Neuronal stem cell (in vitro differentiated cells): Measurements from ENCODE around the gene RALGDS.

Experiments
- DNase-seq: peaks from one replicate; pipeline ENCODE4 v3.0.0-alpha.2; 2013; ENCODE audit warnings: low spot score
- H2AFZ ChIP-seq: one replicate; pipeline ENCODE4 v1.6.1; 2013; ENCODE audit warnings: mild to moderate bottlenecking, low read length, inconsistent platforms
- H2AK5ac ChIP-seq: 2 replicates; pipeline ENCODE4 v1.6.1; 2013; ENCODE audit warnings: low read depth, mild to moderate bottlenecking, inconsistent platforms, low read length, moderate library complexity, mixed read lengths
- H2BK120ac ChIP-seq: 2 replicates; pipeline ENCODE4 v1.6.1; 2013; ENCODE audit warnings: low read depth, mild to moderate bottlenecking, inconsistent platforms, low read length, moderate library complexity, mixed read lengths
- H2BK12ac ChIP-seq: one replicate; pipeline ENCODE4 v1.6.1; 2013; ENCODE audit warnings: low read length, inconsistent platforms
- H2BK15ac ChIP-seq: 2 replicates; pipeline ENCODE4 v1.6.1; 2013; ENCODE audit warnings: mild to moderate bottlenecking, low read length, inconsistent platforms, mixed read lengths
- H2BK5ac ChIP-seq: one replicate; pipeline ENCODE4 v1.6.1; 2013; ENCODE audit warnings: inconsistent platforms, mild to moderate bottlenecking, low read length, moderate library complexity
- H3K14ac ChIP-seq: one replicate; pipeline ENCODE4 v1.6.1; 2013; ENCODE audit warnings: low read length, inconsistent platforms
- H3K18ac ChIP-seq: 2 replicates; pipeline ENCODE4 v1.6.1; 2013; ENCODE audit warnings: low read length, inconsistent platforms
- H3K23ac ChIP-seq: 2 replicates; pipeline ENCODE4 v1.6.1; 2013; ENCODE audit warnings: low read depth, mild to moderate bottlenecking, mixed read lengths, low read length, inconsistent platforms; ENCODE audit not compliant: poor library complexity
- H3K27ac ChIP-seq: replicated peaks from 3 replicates; pipeline ENCODE4 v1.5.1; 2013; ENCODE audit warnings: low read length, inconsistent platforms
- H3K27me3 ChIP-seq, 3 experiments: 2 replicates each; pipeline ENCODE4 v1.6.1; 2013; ENCODE audit warnings: low read length in 3 of 3, mild to moderate bottlenecking in 2 of 3, inconsistent platforms in 1 of 3, low read depth in 1 of 3, mixed read lengths in 1 of 3, moderate library complexity in 1 of 3; ENCODE audit not compliant: control insufficient read depth in 3 of 3, insufficient read depth in 3 of 3
- H3K36me3 ChIP-seq, 2 donors: replicated peaks in 1 of 2; 2 replicates each; pipeline ENCODE4 v1.6.1; 2013; ENCODE audit warnings: low read length in 2 of 2; ENCODE audit not compliant: control insufficient read depth in 2 of 2, insufficient read depth in 2 of 2
- H3K4ac ChIP-seq: 2 replicates; pipeline ENCODE4 v1.6.1; 2013; ENCODE audit warnings: inconsistent platforms, mild to moderate bottlenecking, low read length, moderate library complexity
- H3K4me1 ChIP-seq, 2 donors: 1 replicate in 1 of 2; 2 replicates in 1 of 2; pipeline ENCODE4 v1.6.1; 2013; ENCODE audit warnings: low read length in 2 of 2, low read depth in 1 of 2; ENCODE audit not compliant: control insufficient read depth in 2 of 2, insufficient read depth in 1 of 2
- H3K4me2 ChIP-seq: one replicate; pipeline ENCODE4 v1.6.1; 2013; ENCODE audit warnings: mild to moderate bottlenecking, low read length, inconsistent platforms; ENCODE audit not compliant: insufficient read depth, poor library complexity, severe bottlenecking
- H3K4me3 ChIP-seq, 2 donors: 2 replicates each; pipeline ENCODE4 v1.5.1; 2013; ENCODE audit warnings: low read length in 2 of 2, mild to moderate bottlenecking in 2 of 2, inconsistent platforms in 1 of 2, moderate library complexity in 1 of 2
- H3K79me1 ChIP-seq: one replicate; pipeline ENCODE4 v1.6.1; 2013; ENCODE audit warnings: low read depth, mild to moderate bottlenecking, inconsistent platforms, low read length, moderate library complexity
- H3K9ac ChIP-seq: one replicate; pipeline ENCODE4 v1.6.1; 2013; ENCODE audit warnings: mild to moderate bottlenecking, low read depth, low read length, inconsistent platforms; ENCODE audit not compliant: poor library complexity
- H3K9me3 ChIP-seq, 2 donors: replicated peaks in 1 of 2; 2 replicates each; pipeline versions ENCODE3 to v1.6.1; 2013; ENCODE audit warnings: low read length in 2 of 2, mild to moderate bottlenecking in 2 of 2, inconsistent platforms in 1 of 2, low read depth in 1 of 2, mixed read lengths in 1 of 2, moderate library complexity in 1 of 2; ENCODE audit not compliant: control insufficient read depth in 2 of 2, insufficient read depth in 1 of 2
- H4K8ac ChIP-seq: one replicate; pipeline ENCODE4 v1.6.1; 2013; ENCODE audit warnings: low read depth, mild to moderate bottlenecking, inconsistent platforms, low read length, moderate library complexity
- H4K91ac ChIP-seq: one replicate; pipeline ENCODE4 v1.6.1; 2013; ENCODE audit warnings: low read length, low read depth, mild to moderate bottlenecking, inconsistent platforms; ENCODE audit not compliant: poor library complexity
- WGBS, 2 donors: extraction: QIAGEN DNeasy Blood & Tissue Kit; methylation state at CpG; one replicate each; pipeline ENCODE4 v1.1.7; 2013; ENCODE audit warnings: missing lambda C conversion rate in 2 of 2, mixed read lengths in 1 of 2; ENCODE audit not compliant: insufficient read length in 2 of 2, insufficient replicate concordance in 1 of 2; ENCODE audit errors: extremely low coverage in 2 of 2; 5-methylcytosine and 5-hydroxymethylcytosine counted together

RALGDS gene

GRCh38 chr9:133099726-133100505, 21.1 kb downstream of the RALGDS start:
- no peak overlapping the region for H3K18ac ChIP-seq
- H4K8ac ChIP-seq = no peak overlapping the region
- no peak overlapping the region for H3K4me2 ChIP-seq
- WGBS, 2 donors = no CpG with 5 or more reads among the region's 12 CpGs
- peaks cover 64 to 92% of the 10 kb centered on the region in 2 donors for H3K36me3 ChIP-seq
- H3K4ac ChIP-seq = no peak overlapping the region
- no peak for DNase-seq
- no peak overlapping the region for H4K91ac ChIP-seq
- H3K14ac ChIP-seq = no peak overlapping the region
- H3K23ac ChIP-seq = no peak overlapping the region
- H3K9ac ChIP-seq = no peak overlapping the region
- no peaks in the 10 kb centered on the region for H3K4me1 ChIP-seq
- H3K27ac ChIP-seq = no peak overlapping the region
- H2BK120ac ChIP-seq = no peak overlapping the region
- no peak overlapping the region for H2BK12ac ChIP-seq
- peaks cover 21 to 34% of the 10 kb centered on the region in 2 donors for H3K9me3 ChIP-seq
- H3K79me1 ChIP-seq = peaks cover 5% of the 10 kb centered on the region
- no peaks in the 10 kb centered on the region for H3K27me3 ChIP-seq
- no peak overlapping the region for H2AK5ac ChIP-seq
- no peak overlapping the region for H2BK5ac ChIP-seq
- no peak overlapping the region for H2AFZ ChIP-seq
- no peak overlapping the region for H3K4me3 ChIP-seq
- no peak overlapping the region for H2BK15ac ChIP-seq

- Histone ChIP-seq H3K4me2 (no peak overlapping the region), H2BK12ac (no peak overlapping the region), H3K4ac (no peak overlapping the region), H2AK5ac (no peak overlapping the region), H2BK5ac (no peak overlapping the region), H3K23ac (peak overlapping the region; percentile 12), H2BK15ac (no peak overlapping the region), H3K9ac (no peak overlapping the region), H3K14ac (no peak overlapping the region), H2BK120ac (no peak overlapping the region), H3K18ac (no peak overlapping the region), H4K8ac (no peak overlapping the region), H2AFZ (no peak overlapping the region), H3K36me3 (peaks cover 58 to 81% of the 10 kb centered on the region in 2 donors), H3K27ac (no peak overlapping the region), H4K91ac (no peak overlapping the region), H3K9me3 (peaks cover 21 to 37% of the 10 kb centered on the region in 2 donors), H3K4me1 (no peaks in the 10 kb centered on the region), H3K79me1 (peaks cover 5% of the 10 kb centered on the region), H3K27me3 (no peaks in the 10 kb centered on the region), H3K4me3 (no peak overlapping the region)
- DNase-seq = no peak
- no CpG with 5 or more reads among the region's 5 CpGs for WGBS, 2 donors
These were observed 22.2 kb downstream of the RALGDS start for GRCh38 chr9:133098871-133099270.

GRCh38 chr9:133098104-133098754, 22.8 kb downstream of the RALGDS start:
- H3K79me1 ChIP-seq = peaks cover 5% of the 10 kb centered on the region
- no peak for DNase-seq
- H3K4me1 ChIP-seq = no peaks in the 10 kb centered on the region
- H2BK12ac ChIP-seq = no peak overlapping the region
- H2AK5ac ChIP-seq = no peak overlapping the region
- no peak overlapping the region for H3K18ac ChIP-seq
- H2BK5ac ChIP-seq = peak overlapping the region; percentile 13
- H4K8ac ChIP-seq = peak overlapping the region; percentile 48
- peaks cover 21 to 37% of the 10 kb centered on the region in 2 donors for H3K9me3 ChIP-seq
- H3K9ac ChIP-seq = no peak overlapping the region
- H3K4me2 ChIP-seq = no peak overlapping the region
- WGBS, 2 donors = no CpG with 5 or more reads among the region's 16 CpGs
- H3K27ac ChIP-seq = no peak overlapping the region
- H2AFZ ChIP-seq = no peak overlapping the region
- H4K91ac ChIP-seq = no peak overlapping the region
- H2BK120ac ChIP-seq = no peak overlapping the region
- H3K36me3 ChIP-seq = peaks cover 58 to 75% of the 10 kb centered on the region in 2 donors
- H2BK15ac ChIP-seq = no peak overlapping the region
- H3K23ac ChIP-seq = peak overlapping the region; percentile 12
- H3K4ac ChIP-seq = no peak overlapping the region
- H3K4me3 ChIP-seq = peak overlapping the region in 1 of 2 donors; percentile 32
- H3K27me3 ChIP-seq = no peaks in the 10 kb centered on the region
- no peak overlapping the region for H3K14ac ChIP-seq

DNA sequence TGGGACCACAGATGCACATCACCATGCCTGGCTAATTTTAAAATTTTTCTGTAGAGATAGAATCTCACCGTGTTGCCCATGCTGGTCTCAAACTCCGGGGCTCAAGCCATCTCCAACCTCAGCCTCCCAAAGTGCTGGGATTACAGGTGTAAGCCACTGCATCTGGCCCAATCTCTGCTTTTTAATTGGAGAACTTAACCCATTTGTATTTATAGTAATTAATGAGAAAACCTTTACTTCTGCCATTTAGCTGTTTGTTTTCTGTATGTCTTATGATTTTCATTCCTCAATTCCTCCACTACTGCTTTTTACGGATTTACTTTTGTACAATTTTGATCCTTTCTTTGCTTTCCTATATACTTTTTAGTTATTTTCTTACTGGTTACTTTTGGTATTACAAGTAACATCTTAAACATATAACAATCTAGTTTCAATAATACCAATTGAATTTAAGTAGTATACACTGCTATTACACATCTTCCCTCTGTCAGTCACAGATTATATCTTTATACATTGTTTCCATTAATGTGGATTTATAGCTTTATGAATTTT, 26.1 kb downstream of the RALGDS start:
- WGBS, 2 donors = no CpG with 5 or more reads among the region's 3 CpGs
- no peak overlapping the region for H2AK5ac ChIP-seq
- no peak overlapping the region for H4K91ac ChIP-seq
- H3K27me3 ChIP-seq = no peaks in the 10 kb centered on the region
- H3K14ac ChIP-seq = no peak overlapping the region
- H3K9ac ChIP-seq = no peak overlapping the region
- H3K4ac ChIP-seq = no peak overlapping the region
- H3K79me1 ChIP-seq = peaks cover 2% of the 10 kb centered on the region
- no peak overlapping the region for H3K18ac ChIP-seq
- H3K4me2 ChIP-seq = no peak overlapping the region
- H3K36me3 ChIP-seq = peaks cover 27 to 42% of the 10 kb centered on the region in 2 donors
- no peak overlapping the region for H4K8ac ChIP-seq
- H2BK120ac ChIP-seq = no peak overlapping the region
- no peak overlapping the region for H3K27ac ChIP-seq
- H2BK12ac ChIP-seq = no peak overlapping the region
- H3K4me1 ChIP-seq = peaks cover 0 to 2% of the 10 kb centered on the region in 2 donors
- no peak overlapping the region for H2BK15ac ChIP-seq
- no peak for DNase-seq
- peaks cover 21 to 37% of the 10 kb centered on the region in 2 donors for H3K9me3 ChIP-seq
- H3K23ac ChIP-seq = no peak overlapping the region
- no peak overlapping the region for H2BK5ac ChIP-seq
- H2AFZ ChIP-seq = no peak overlapping the region
- no peak overlapping the region for H3K4me3 ChIP-seq
